ENCODE results near the gene ZDHHC4. TPM values are rescaled to one million over a fixed set of nuclear protein-coding genes. Genes with fewer than 3 reads are reported as not detected.
"Not testable (repeated sequence)": the region's sequence is repeated elsewhere in the genome, so short reads cannot be mapped to it uniquely, and the experiment has no call there.

The ZDHHC4 gene
- total RNA-seq, 1 donor from 2014 or later = 21.0 TPM

DNA sequence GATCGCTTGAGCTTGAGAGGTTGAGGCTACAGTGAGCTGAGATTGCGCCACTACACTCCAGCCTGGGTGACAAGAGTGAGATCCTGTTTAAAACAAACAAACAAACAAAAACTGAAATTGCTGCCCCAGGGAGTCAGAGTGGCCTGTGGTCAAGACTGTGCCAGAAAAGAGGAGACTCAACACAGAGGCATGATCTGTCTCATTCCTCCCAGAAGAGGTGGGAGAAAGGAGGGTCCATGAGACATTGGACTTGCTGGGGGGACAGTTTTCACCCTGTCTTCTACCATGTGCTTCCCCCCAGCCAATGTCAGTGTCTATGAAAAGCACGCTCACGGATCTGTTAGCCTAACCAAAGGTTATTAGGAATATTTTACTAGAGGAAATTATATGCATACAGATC lies 41.4 kb downstream of the ZDHHC4 start:
- Mint-ChIP-seq H3K9me3 (no peaks in the 10 kb centered on the region), H3K4me1 (ENCODE audit: low read depth) (peaks cover 17% of the 10 kb centered on the region), H3K27me3 (ENCODE audit: insufficient read depth) (peaks cover 26% of the 10 kb centered on the region), H3K4me3 (no peak overlapping the region), H3K36me3 (ENCODE audit: low read depth) (no peaks in the 10 kb centered on the region), H3K27ac (no peak overlapping the region)
- no peak for DNase-seq (ENCODE audit: low spot score)
- intact Hi-C loops (cut with micrococcal nuclease) = no loop called here

DNA sequence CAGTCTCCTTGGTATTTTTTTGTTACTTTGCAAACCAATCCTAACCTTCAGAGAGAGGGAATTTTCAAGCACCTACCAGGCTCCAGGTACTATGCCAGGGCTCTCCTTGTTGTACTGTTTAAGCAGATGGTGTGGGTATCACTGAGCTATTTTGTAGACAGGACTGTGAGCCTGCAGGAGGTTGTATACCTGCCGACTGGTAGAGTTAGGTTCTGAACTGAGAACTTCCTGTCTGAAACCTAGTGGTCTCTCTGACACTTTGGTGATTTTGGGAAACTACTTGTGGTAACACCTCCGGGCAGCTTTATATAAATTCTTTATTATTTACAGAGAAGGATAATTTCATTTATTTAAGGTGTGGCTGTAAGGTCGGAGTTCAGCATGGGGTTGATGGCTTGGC lies 42.7 kb downstream of the ZDHHC4 start:
- no peak overlapping the region for H3K27ac Mint-ChIP-seq
- DNase-seq (ENCODE audit: low spot score) = no peak
- no peak overlapping the region for H3K4me3 Mint-ChIP-seq
- peaks cover 15% of the 10 kb centered on the region for H3K27me3 Mint-ChIP-seq (ENCODE audit: insufficient read depth)
- no peaks in the 10 kb centered on the region for H3K36me3 Mint-ChIP-seq (ENCODE audit: low read depth)
- H3K9me3 Mint-ChIP-seq = no peaks in the 10 kb centered on the region
- peaks cover 26% of the 10 kb centered on the region for H3K4me1 Mint-ChIP-seq (ENCODE audit: low read depth)
- intact Hi-C loops (cut with micrococcal nuclease) = no loop called here

DNA sequence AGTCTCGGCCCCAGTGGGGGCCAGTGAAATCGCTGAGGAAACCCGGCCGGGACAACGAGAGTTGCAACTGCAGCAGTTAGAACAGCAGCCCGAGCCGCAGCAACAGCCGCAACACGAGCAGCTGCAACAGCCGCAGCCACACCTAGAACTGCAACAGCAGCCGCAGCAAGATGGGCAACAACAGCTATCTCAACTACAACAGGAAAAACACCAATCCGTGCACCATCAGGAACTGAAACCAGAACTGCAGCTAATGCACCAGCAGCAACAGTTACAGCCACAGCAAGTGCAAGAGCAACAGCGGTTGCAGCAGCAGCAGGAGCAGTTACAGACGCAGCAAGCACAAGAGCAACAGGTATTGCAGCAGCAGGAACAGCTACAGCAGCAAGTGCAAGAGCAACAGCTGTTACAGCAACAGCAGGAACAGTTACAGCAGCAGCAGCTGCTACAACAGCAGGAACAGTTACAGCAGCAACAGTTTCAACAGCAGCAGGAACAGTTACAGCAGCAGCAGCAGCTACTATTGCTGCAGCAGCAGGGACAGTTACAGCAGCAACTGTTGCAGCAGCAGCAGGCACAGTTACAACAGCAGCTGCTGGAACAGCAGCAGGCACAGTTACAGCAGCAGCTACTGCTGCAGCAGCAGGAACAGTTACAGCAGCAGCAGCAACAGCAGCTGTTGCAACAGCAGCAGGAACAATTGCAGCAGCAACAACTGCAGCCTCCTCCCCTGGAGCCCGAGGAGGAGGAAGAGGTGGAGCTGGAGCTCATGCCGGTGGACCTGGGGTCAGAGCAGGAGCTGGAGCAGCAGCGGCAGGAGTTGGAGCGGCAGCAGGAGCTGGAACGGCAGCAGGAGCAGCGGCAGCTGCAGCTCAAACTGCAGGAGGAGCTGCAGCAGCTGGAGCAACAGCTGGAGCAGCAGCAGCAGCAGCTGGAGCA lies 44.2 kb downstream of the ZDHHC4 start:
- DNase-seq (ENCODE audit: low spot score) = no peak
- no peak overlapping the region for H3K27ac Mint-ChIP-seq
- H3K4me1 Mint-ChIP-seq (ENCODE audit: low read depth) = peaks cover 26% of the 10 kb centered on the region
- H3K4me3 Mint-ChIP-seq = no peak overlapping the region
- no peaks in the 10 kb centered on the region for H3K36me3 Mint-ChIP-seq (ENCODE audit: low read depth)
- intact Hi-C loops (cut with micrococcal nuclease) = no loop called here
- H3K27me3 Mint-ChIP-seq (ENCODE audit: insufficient read depth) = peaks cover 13% of the 10 kb centered on the region
- no peaks in the 10 kb centered on the region for H3K9me3 Mint-ChIP-seq

DNA sequence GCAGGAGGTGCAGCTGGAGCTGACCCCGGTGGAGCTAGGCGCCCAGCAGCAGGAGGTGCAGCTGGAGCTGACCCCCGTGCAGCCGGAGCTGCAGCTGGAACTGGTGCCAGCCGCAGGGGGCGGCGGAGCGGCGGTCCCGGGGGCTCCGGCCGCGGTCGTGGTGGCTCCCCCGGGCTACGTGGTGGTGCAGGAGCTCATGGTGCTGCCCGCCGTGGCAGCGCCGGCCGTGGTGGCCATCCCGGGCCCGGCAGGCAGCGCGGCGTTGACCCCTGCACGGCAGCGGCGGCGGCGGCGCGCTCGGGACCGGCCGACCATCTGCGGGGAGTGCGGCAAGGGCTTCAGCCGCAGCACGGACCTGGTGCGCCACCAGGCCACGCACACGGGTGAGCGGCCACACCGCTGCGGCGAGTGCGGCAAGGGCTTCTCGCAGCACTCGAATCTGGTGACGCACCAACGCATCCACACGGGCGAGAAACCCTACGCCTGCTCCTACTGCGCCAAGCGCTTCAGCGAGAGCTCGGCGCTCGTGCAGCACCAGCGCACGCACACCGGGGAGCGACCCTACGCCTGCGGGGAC lies 45.0 kb downstream of the ZDHHC4 start:
- no peaks in the 10 kb centered on the region for H3K9me3 Mint-ChIP-seq
- intact Hi-C loops (cut with micrococcal nuclease) = no loop called here
- no peak overlapping the region for H3K4me3 Mint-ChIP-seq
- no peaks in the 10 kb centered on the region for H3K36me3 Mint-ChIP-seq (ENCODE audit: low read depth)
- DNase-seq (ENCODE audit: low spot score) = no peak
- peaks cover 13% of the 10 kb centered on the region for H3K27me3 Mint-ChIP-seq (ENCODE audit: insufficient read depth)
- H3K4me1 Mint-ChIP-seq (ENCODE audit: low read depth) = peaks cover 26% of the 10 kb centered on the region
- H3K27ac Mint-ChIP-seq = no peak overlapping the region

DNA sequence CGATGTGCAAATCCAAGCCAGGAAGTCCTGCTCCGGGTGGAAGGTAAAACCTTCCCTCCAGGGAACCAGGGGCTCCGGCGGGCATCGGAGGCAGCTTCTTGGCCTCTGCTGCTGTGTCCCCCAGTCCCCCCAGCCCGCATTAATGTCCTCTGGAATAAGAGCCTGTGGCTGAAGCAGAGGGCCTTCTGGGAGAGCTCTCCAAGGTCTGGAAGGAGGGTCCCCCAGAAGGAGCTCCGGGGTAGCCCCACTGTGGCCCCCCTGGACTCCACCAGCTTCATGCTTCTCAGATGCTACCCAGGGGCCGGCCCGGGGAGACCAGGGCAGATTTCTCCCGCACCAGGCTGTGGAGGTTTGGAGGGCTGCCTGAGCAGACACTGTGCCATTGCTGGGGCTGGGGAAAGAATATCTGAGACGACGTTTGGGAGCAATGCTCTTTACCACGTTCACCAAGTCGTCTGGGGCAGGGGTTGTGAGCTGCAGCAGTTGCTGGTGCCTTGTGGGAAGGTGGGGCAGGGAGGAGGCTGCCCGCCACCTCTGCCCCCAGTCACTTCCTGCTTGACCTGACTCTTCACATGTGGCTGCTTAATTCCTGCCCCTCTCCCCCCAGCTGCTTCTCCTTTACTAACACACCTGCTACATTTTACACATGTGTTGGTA lies 46.5 kb downstream of the ZDHHC4 start:
- Mint-ChIP-seq H3K27me3 (ENCODE audit: insufficient read depth) (peaks cover 1% of the 10 kb centered on the region), H3K4me1 (ENCODE audit: low read depth) (peaks cover 26% of the 10 kb centered on the region), H3K36me3 (ENCODE audit: low read depth) (no peaks in the 10 kb centered on the region), H3K4me3 (no peak overlapping the region), H3K9me3 (no peaks in the 10 kb centered on the region), H3K27ac (no peak overlapping the region)
- DNase-seq (ENCODE audit: low spot score) = no peak
- intact Hi-C loops (cut with micrococcal nuclease) = no loop called here

DNA sequence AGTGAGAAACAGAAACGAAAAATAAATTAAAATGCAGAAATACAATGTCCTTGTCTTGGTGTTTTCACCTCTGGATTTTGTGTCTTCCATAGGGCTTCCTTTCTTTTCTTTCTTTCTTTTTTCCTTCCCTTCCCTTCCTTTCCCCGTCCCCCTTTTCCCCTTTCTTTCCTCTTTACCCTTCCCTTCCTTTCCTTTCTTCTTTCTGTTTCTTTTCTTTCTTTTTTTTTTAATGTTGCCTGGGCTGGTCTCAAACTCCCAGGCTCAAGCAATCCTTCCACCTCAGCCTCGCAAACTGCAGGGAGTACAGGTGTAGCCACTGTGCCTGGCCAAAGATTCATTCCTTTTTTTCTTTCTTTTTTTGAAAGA lies 47.0 kb downstream of the ZDHHC4 start:
- Mint-ChIP-seq H3K27me3 (ENCODE audit: insufficient read depth) (no peaks in the 10 kb centered on the region), H3K9me3 (no peaks in the 10 kb centered on the region), H3K36me3 (ENCODE audit: low read depth) (no peaks in the 10 kb centered on the region), H3K4me3 (no peak overlapping the region), H3K27ac (peak overlapping the region; percentile 40), H3K4me1 (ENCODE audit: low read depth) (peaks cover 26% of the 10 kb centered on the region)
- no peak for DNase-seq (ENCODE audit: low spot score)
- intact Hi-C loops (cut with micrococcal nuclease) = no loop called here

DNA sequence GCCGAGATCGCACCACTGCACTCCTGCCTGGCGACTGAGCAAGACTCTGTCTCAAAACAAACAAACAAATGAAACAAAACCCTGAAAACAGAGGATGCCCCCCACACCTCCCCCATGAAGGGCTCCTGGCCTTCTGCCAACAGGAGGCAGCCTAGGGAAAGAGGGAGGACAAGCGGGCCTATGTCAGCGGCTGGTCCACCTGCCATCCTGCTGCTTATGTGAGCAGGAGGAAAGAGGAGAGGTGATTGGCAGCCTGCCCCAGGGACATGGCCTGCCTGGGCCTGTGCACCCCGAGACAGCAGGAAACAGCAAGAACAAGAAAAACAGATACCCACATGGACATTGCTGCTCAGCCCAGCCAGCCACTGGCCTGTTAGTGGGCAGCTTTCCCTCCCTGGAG lies 50.8 kb downstream of the ZDHHC4 start:
- no peak for DNase-seq (ENCODE audit: low spot score)
- H3K27ac Mint-ChIP-seq = no peak overlapping the region
- no peaks in the 10 kb centered on the region for H3K9me3 Mint-ChIP-seq
- intact Hi-C loops (cut with micrococcal nuclease) = no loop called here
- H3K27me3 Mint-ChIP-seq (ENCODE audit: insufficient read depth) = no peaks in the 10 kb centered on the region
- no peak overlapping the region for H3K4me3 Mint-ChIP-seq
- no peaks in the 10 kb centered on the region for H3K36me3 Mint-ChIP-seq (ENCODE audit: low read depth)
- H3K4me1 Mint-ChIP-seq (ENCODE audit: low read depth) = peaks cover 12% of the 10 kb centered on the region

DNA sequence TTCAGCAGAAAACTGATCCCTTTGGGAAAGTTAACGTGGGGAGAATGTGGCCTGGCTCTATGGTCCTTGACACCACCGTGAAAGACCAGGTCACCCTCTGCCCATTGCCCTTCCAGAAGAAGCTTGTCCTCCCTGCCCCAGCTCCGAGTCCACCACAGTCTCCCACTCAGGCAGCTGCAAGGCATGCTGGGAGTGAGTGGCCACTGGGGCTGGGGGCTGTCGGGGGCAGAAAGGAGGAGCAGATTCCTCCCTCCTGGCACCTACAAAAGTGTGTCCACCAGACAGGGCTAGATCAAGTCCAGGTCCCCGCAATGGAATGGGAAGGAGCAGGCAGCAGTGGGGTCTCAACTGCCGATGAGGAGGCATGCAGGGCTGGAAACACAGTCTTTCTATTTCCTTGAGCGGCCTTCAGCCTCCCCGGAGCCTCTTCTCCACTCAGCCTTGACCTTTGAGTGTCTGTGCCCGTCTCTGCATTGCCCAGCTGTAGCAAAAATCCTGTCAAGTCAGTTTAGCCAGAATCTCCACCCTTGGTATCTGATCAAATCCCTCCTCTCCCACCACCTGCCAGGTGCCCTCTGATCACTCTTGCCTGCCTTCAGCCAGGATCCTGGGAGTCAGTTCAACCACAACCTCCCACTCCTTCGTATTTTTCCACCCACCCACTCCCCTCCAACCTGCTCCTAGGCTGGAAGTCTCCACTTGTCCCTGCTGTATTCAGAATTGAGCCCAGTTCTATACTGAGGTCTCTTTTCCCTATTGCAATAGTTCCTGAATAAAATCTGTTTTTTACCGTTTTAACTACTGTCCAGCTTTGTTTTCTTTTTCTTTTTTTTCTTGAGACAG lies 53.0 kb downstream of the ZDHHC4 start:
- Mint-ChIP-seq H3K27ac (no peak overlapping the region), H3K9me3 (no peaks in the 10 kb centered on the region), H3K4me1 (ENCODE audit: low read depth) (peaks cover 3% of the 10 kb centered on the region), H3K4me3 (no peak overlapping the region), H3K27me3 (ENCODE audit: insufficient read depth) (no peaks in the 10 kb centered on the region), H3K36me3 (ENCODE audit: low read depth) (no peaks in the 10 kb centered on the region)
- DNase-seq (ENCODE audit: low spot score) = no peak
- intact Hi-C loops (cut with micrococcal nuclease) = loop anchor here (10.0 kb wide), 1 partner anchor 55 kb away; the partner anchor contains the start of gene ZDHHC4

DNA sequence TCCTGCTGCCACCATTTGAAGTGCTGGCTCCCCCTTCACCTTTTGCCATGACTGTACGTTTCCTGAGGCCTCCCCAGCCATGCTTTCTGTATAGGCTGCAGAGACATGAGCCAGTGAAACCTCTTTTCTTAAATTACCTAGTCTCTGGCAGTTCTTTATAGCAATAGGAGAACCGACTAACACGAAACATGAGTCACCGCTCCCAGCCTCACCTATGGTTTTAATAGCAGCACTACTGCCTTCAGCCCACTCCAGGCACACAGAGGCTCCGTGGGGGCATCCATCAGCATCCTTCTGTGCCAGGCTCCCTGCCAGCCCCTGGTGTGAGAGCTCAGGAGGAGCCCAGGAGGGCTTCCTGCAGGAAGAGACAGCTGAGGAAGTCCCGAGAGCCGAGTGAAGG lies 54.4 kb downstream of the ZDHHC4 start:
- Mint-ChIP-seq H3K4me3 (no peak overlapping the region), H3K36me3 (ENCODE audit: low read depth) (no peaks in the 10 kb centered on the region), H3K27me3 (ENCODE audit: insufficient read depth) (no peaks in the 10 kb centered on the region), H3K4me1 (ENCODE audit: low read depth) (peaks cover 3% of the 10 kb centered on the region), H3K9me3 (no peaks in the 10 kb centered on the region), H3K27ac (peak overlapping the region; percentile 42)
- DNase-seq (ENCODE audit: low spot score) = no peak
- intact Hi-C loops (cut with micrococcal nuclease) = loop anchor here (10.0 kb wide), 1 partner anchor 57 kb away; the partner anchor contains the start of gene ZDHHC4

DNA sequence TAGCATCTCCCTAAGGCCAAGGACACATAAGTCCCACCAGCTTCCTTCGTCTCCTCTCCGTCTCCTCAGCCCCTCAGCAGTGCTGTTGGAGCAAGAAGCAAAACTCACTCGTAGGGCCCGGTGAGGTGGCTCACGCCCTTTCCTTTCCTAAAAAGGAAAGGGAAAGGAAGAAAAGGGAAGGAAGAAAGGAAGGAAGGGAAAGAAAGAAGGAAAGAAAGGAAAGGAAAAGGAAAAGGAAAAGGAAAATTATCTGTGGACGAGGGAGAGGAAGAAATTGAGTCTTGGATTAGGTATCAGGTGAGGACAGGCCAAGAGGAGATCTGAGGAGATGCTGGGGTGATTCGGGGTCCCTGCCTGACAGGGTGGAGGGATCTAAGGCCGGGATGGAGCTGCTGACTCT lies 56.8 kb downstream of the ZDHHC4 start:
- H3K36me3 Mint-ChIP-seq (ENCODE audit: low read depth) = peaks cover 5% of the 10 kb centered on the region
- intact Hi-C loops (cut with micrococcal nuclease) = loop anchor here (10.0 kb wide), 1 partner anchor 59 kb away; the partner anchor contains the start of gene ZDHHC4
- H3K9me3 Mint-ChIP-seq = no peaks in the 10 kb centered on the region
- H3K27ac Mint-ChIP-seq = no peak overlapping the region
- no peak overlapping the region for H3K4me3 Mint-ChIP-seq
- H3K27me3 Mint-ChIP-seq (ENCODE audit: insufficient read depth) = no peaks in the 10 kb centered on the region
- DNase-seq (ENCODE audit: low spot score) = no peak
- peaks cover 13% of the 10 kb centered on the region for H3K4me1 Mint-ChIP-seq (ENCODE audit: low read depth)

DNA sequence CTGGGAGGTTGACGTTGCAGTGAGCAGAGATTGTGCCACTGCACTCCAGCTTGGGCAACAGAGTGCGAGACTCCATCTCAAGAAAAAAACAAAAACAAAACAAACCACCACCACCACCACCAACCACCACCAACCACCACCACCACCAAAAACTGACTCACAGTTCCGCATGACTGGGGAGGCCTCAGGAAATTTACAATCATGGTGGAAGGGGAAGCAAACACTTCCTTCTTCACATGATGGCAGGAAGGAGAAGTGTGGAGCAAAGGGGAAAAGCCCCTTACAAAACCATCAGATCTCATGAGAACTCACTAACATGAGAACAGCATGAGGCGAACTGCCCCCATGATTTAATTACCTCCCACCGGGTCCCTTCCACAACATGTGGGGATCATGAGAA lies 57.7 kb downstream of the ZDHHC4 start:
- H3K27me3 Mint-ChIP-seq (ENCODE audit: insufficient read depth) = not testable (repeated sequence)
- peak overlapping the region; percentile 81 for H3K4me3 Mint-ChIP-seq

More for the DNA sequence above, 57.7 kb downstream of the ZDHHC4 start:
- DNase-seq (ENCODE audit: low spot score); H3K27ac Mint-ChIP-seq; H3K9me3 Mint-ChIP-seq: not testable (repeated sequence)
- intact Hi-C loops (cut with micrococcal nuclease) = loop anchor here (10.0 kb wide), 1 partner anchor 60 kb away; the partner anchor contains the start of gene ZDHHC4
- H3K36me3 Mint-ChIP-seq (ENCODE audit: low read depth) = peaks cover 13% of the 10 kb centered on the region
- peaks cover 16% of the 10 kb centered on the region for H3K4me1 Mint-ChIP-seq (ENCODE audit: low read depth)
